Mucosa of stomach (tissue), 1 donor: ENCODE data around the gene PDE8B.

Experiments
- H3K27me3 ChIP-seq: one replicate; pipeline ENCODE4 v1.7.0; 2013; ENCODE audit warnings: mild to moderate bottlenecking, low read length; ENCODE audit not compliant: control insufficient read depth, insufficient read depth
- H3K36me3 ChIP-seq: one replicate; pipeline ENCODE4 v1.7.0; 2013; ENCODE audit warnings: low read length; ENCODE audit not compliant: control insufficient read depth, insufficient read depth
- H3K4me1 ChIP-seq: one replicate; pipeline ENCODE4 v1.7.0; 2013; ENCODE audit warnings: mild to moderate bottlenecking, low read length; ENCODE audit not compliant: control insufficient read depth, insufficient read depth
- H3K4me3 ChIP-seq: one replicate; pipeline ENCODE4 v1.7.0; 2013; ENCODE audit warnings: low read length
- H3K9ac ChIP-seq: one replicate; pipeline ENCODE4 v1.7.0; 2013; ENCODE audit warnings: mild to moderate bottlenecking, low read length, moderate library complexity
- H3K9me3 ChIP-seq: one replicate; pipeline ENCODE4 v1.7.0; 2013; ENCODE audit warnings: mild to moderate bottlenecking, low read length, moderate library complexity; ENCODE audit not compliant: control insufficient read depth
- donor health status: Pancreatic carcinoma.

PDE8B gene

GRCh38 chr5:77394064-77394715, 183.7 kb downstream of the PDE8B start:
- Histone ChIP-seq H3K4me3 (no peak overlapping the region), H3K9ac (no peak overlapping the region), H3K27me3 (no peaks in the 10 kb centered on the region), H3K4me1 (no peaks in the 10 kb centered on the region), H3K36me3 (no peaks in the 10 kb centered on the region), H3K9me3 (no peaks in the 10 kb centered on the region)

GRCh38 chr5:77396017-77396416, 185.5 kb downstream of the PDE8B start:
- no peak overlapping the region for H3K4me3 ChIP-seq
- no peak overlapping the region for H3K9ac ChIP-seq
- H3K4me1 ChIP-seq, result no peaks in the 10 kb centered on the region
- H3K36me3 ChIP-seq, result no peaks in the 10 kb centered on the region
- H3K9me3 ChIP-seq, result no peaks in the 10 kb centered on the region
- H3K27me3 ChIP-seq, result no peaks in the 10 kb centered on the region

- H3K27me3 ChIP-seq, result no peaks in the 10 kb centered on the region
- H3K36me3 ChIP-seq, result no peaks in the 10 kb centered on the region
- no peak overlapping the region for H3K9ac ChIP-seq
- H3K4me3 ChIP-seq, result no peak overlapping the region
- H3K9me3 ChIP-seq, result no peaks in the 10 kb centered on the region
- no peaks in the 10 kb centered on the region for H3K4me1 ChIP-seq
Observed at GRCh38 chr5:77397686-77398292, 187.3 kb downstream of the PDE8B start.

- Histone ChIP-seq H3K9ac (no peak overlapping the region), H3K4me1 (no peaks in the 10 kb centered on the region), H3K4me3 (no peak overlapping the region), H3K36me3 (no peaks in the 10 kb centered on the region), H3K27me3 (no peaks in the 10 kb centered on the region), H3K9me3 (no peaks in the 10 kb centered on the region)
Observed at GRCh38 chr5:77398458-77398857, 188.0 kb downstream of the PDE8B start.

- no peaks in the 10 kb centered on the region for H3K36me3 ChIP-seq
- H3K4me3 ChIP-seq, result no peak overlapping the region
- no peaks in the 10 kb centered on the region for H3K27me3 ChIP-seq
- H3K4me1 ChIP-seq, result no peaks in the 10 kb centered on the region
- H3K9me3 ChIP-seq, result no peaks in the 10 kb centered on the region
- H3K9ac ChIP-seq, result no peak overlapping the region
Observed at GRCh38 chr5:77398896-77399295, 188.4 kb downstream of the PDE8B start.

- Histone ChIP-seq H3K36me3 (no peaks in the 10 kb centered on the region), H3K4me1 (no peaks in the 10 kb centered on the region), H3K9me3 (no peaks in the 10 kb centered on the region), H3K9ac (no peak overlapping the region), H3K4me3 (no peak overlapping the region), H3K27me3 (no peaks in the 10 kb centered on the region)
Observed at GRCh38 chr5:77400645-77401044, 190.2 kb downstream of the PDE8B start.

GRCh38 chr5:77402796-77403195, 192.3 kb downstream of the PDE8B start:
- H3K9ac ChIP-seq, result no peak overlapping the region
- H3K4me1 ChIP-seq, result no peaks in the 10 kb centered on the region
- H3K27me3 ChIP-seq, result no peaks in the 10 kb centered on the region
- no peaks in the 10 kb centered on the region for H3K9me3 ChIP-seq
- no peaks in the 10 kb centered on the region for H3K36me3 ChIP-seq
- no peak overlapping the region for H3K4me3 ChIP-seq

- Histone ChIP-seq H3K4me1 (no peaks in the 10 kb centered on the region), H3K27me3 (no peaks in the 10 kb centered on the region), H3K9me3 (no peaks in the 10 kb centered on the region), H3K9ac (no peak overlapping the region), H3K36me3 (no peaks in the 10 kb centered on the region), H3K4me3 (no peak overlapping the region)
Observed at GRCh38 chr5:77407152-77407551, 196.7 kb downstream of the PDE8B start.

GRCh38 chr5:77409870-77410621, 199.6 kb downstream of the PDE8B start:
- Histone ChIP-seq H3K4me3 (no peak overlapping the region), H3K36me3 (no peaks in the 10 kb centered on the region), H3K27me3 (no peaks in the 10 kb centered on the region), H3K9me3 (no peaks in the 10 kb centered on the region), H3K4me1 (no peaks in the 10 kb centered on the region), H3K9ac (no peak overlapping the region)

- Histone ChIP-seq H3K9ac (no peak overlapping the region), H3K9me3 (no peaks in the 10 kb centered on the region), H3K4me1 (no peaks in the 10 kb centered on the region), H3K36me3 (no peaks in the 10 kb centered on the region), H3K4me3 (no peak overlapping the region), H3K27me3 (no peaks in the 10 kb centered on the region)
Observed at GRCh38 chr5:77413049-77413448, 202.6 kb downstream of the PDE8B start.

- Histone ChIP-seq H3K36me3 (no peaks in the 10 kb centered on the region), H3K9me3 (no peaks in the 10 kb centered on the region), H3K27me3 (no peaks in the 10 kb centered on the region), H3K9ac (no peak overlapping the region), H3K4me3 (no peak overlapping the region), H3K4me1 (no peaks in the 10 kb centered on the region)
Observed at GRCh38 chr5:77418162-77418561, 207.7 kb downstream of the PDE8B start.
